ENCODE data around the gene PTPRE.
"Not testable (repeated sequence)": the region's sequence is repeated elsewhere in the genome, so short reads cannot be mapped to it uniquely, and the experiment has no call there.

The PTPRE gene

GRCh38 chr10:127977357-127978009, 70.6 kb downstream of the PTPRE start:
- no peak for DNase-seq (ENCODE audit: low read depth in 3 of 3, low spot score in 1 of 3)

- DNase-seq (ENCODE audit: low read depth in 3 of 3, low spot score in 1 of 3), result no peak
Observed at GRCh38 chr10:127978481-127978880, 71.6 kb downstream of the PTPRE start.

- DNase-seq (ENCODE audit: low read depth in 3 of 3, low spot score in 1 of 3), result no peak
Observed at GRCh38 chr10:127979045-127979444, 72.1 kb downstream of the PTPRE start.

DNA sequence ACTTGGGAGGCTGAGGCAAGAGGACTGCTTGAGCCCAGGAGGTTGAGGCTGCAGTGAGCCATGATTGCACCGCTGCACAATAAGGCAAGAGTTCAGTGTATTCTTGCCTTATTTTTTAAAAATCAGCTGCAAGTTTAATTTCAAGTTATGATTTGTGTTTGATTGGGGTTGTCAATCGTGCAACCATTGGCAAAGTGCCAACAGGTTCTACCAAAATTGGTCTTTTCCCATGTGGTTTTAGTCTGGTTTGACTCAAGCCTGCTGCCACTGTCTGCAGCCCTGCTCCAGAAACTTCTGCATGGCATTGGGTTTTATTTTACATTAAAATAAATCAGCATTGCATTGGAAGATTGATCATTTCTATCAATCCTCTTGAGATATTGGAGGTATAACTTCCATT, 72.7 kb downstream of the PTPRE start:
- no peak for DNase-seq (ENCODE audit: low read depth in 3 of 3, low spot score in 1 of 3)

DNA sequence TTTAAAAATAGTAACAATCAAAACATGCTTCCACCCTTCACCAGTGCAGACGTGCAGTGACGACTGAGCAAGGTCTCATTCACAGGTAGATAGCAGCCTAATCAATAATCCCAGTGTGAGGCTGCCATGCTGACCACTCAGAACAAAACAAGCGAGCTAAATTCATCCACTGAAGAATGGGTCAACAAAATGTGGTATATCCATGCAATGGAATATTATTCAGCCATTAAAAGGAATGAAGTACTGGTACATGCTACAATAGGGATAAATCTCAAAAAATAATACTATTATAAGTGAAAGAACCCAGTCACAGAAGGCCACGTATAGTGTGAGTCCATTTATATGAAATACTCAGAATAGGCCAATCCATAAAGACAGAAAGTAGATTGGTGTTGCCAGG, 74.0 kb downstream of the PTPRE start:
- no peak for DNase-seq (ENCODE audit: low read depth in 3 of 3, low spot score in 1 of 3)

DNA sequence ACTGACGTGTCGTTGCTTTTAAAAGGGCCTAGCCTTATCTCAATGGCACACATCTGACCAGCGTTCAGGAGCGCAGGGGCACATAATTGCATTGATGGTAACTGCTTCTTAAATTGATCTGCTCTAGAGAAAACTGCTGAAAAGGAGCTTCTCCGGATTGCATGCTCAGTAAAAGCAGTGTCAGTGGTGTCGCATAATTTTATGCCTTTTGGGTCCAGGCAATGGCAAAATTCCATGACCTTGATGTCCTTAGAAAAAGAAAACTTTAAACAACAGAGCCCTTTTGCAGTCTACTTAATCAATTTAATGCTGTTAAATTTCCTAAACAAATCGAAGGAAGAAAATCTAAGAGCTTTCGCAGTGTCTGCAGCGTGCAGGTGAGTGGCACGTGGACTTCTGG, 75.7 kb downstream of the PTPRE start:
- no peak for DNase-seq (ENCODE audit: low read depth in 3 of 3, low spot score in 1 of 3)

- no peak for DNase-seq (ENCODE audit: low read depth in 3 of 3, low spot score in 1 of 3)
Observed at GRCh38 chr10:127983344-127984100, 76.6 kb downstream of the PTPRE start.

- DNase-seq (ENCODE audit: low read depth in 3 of 3, low spot score in 1 of 3), result no peak
Observed at GRCh38 chr10:127984945-127985344, 78.0 kb downstream of the PTPRE start.

DNA sequence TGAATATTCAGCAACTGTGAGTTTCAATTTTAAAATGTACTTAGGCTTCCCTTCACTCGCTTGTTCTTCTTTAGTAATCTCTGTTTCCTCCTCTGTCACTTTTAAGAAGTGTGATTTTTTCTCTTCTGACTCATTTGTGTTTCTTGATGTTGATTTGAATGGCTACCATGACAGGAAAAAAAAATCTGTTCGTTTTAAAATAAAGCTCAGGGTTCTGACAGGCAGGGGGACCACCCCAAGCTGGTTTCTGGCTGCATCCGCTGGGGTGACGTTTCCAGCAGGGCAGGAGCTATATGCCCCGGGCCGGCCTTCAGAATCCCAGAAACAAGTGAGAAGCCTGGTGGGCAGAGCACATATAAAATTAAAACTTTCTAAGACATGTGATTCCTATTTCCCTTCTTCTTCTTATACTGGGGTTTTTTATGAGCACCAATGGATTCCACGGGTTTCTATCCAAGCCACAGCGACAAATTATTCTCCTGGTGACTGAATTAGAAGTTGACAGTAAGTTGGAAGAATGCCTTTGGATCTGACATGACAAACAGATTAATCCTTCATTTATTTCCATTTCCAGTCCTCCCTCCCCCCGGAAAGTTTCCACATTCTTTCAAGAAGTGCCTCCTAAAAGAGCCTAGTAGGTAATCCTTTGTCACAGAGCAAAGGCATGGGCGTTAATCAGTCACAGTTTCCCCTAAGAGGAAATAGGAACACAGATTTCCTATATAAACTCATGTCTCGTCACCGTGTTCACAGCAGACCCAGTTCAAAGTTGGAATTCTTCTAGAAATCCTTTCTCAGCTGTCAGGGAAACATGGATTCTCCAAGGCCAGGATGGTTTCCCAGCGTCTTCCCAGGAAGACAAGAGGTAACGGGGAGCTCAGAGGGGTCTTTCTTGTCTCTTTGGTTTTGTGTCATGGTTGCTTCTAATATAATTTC, 79.9 kb downstream of the PTPRE start:
- DNase-seq (ENCODE audit: low read depth in 3 of 3, low spot score in 1 of 3), result no peak

DNA sequence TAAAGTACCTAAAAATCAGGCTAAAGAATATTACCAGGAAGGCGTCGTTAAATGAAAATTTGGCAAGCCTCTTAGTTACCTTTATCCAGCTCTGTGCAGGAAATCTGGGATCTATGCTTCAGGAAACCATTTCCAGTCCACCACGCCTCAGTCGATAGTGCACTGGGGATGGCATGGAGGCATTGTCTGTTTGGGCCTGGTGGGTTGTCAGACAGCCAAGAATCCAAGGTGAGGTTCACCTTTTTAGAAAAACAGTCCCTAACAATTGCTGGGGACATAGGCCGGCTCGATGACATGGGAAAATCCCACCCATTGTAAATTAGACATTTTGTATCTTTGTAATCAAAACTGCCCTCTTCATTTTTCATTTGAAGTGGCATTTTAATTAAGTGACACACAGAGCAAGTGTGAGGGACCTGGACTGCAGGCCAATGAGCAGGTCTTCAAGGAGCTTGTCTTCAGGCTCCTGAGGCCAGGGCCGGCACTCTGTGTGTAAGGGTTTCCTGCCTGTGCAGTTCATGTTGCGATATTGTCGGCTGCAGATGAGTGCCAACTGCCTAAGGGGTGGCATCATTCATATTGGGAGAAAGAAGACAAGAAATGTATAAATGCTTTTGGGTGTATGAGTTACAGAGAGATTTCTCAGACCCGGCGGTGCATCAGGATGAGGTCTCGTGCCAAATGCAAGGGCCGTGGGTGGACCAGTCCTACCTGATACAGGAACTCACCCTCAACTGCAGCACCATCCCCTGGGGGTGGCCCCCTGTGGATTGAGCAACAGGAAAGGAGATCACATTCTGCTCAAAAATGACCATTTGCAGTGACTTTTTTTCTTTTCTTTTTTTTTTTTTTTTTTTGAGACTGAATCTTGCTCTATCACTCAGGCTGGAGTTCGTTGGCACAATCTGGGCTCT, 80.8 kb downstream of the PTPRE start:
- no peak for DNase-seq (ENCODE audit: low read depth in 3 of 3, low spot score in 1 of 3)

DNA sequence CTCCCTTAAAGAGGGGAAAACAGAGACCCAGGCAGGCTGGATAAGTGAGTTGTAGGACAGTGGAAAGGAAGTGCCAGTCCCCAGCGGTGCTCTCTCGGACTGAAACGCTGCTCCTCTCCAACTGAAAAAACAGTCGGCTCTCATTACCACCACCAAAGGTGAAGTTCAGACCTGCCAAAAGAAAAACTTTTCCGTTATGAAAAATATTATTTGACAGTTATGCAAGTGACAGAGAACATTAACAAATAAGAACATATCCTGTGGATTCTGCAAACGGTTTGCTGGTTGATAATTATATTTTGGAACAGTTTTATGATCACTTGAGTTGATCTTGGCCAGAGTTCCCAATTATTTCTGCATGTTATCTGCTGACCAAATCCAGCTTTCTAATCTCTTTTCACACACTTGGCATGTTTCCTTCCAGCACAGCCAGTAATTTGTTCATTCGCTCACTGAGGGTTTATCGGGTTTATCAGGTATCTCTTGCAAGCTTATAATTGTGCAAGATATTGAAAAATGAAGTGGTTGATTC, 82.6 kb downstream of the PTPRE start:
- DNase-seq (ENCODE audit: low read depth in 3 of 3, low spot score in 1 of 3), result no peak

DNA sequence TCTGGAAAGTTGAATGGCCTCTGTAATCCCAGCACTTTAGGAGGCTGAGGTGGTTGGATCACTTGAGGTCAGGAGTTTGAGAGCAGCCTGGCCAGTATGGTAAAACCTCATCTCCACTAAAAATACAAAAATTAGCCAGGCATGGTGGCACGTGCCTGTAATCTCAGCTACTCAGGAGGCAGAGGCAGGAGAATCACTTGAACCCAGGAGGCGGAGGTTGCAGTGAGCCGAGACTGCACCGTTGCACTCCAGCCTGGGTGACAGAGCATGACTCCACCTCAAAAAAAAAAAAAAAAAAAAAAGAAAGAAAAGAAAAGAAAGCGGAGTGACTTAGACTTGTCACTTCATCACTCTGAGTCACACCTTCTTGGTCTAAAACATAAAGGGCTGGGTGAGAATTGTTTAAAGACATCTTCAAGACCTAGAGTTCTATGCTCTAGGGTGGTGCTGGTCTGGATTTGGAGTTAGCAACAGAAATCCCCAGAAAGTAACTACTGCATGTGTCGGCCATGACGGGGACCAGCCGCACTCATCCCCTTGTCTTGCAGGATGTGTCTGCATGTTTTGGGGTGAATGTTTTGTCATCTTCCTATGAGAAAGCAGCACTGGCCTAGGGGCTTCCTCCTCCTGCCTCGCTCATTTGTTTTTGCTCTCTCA, 83.4 kb downstream of the PTPRE start:
- not testable (repeated sequence) for DNase-seq (ENCODE audit: low read depth in 3 of 3, low spot score in 1 of 3)

- DNase-seq (ENCODE audit: low read depth in 3 of 3, low spot score in 1 of 3), result no peak
Observed at GRCh38 chr10:127990846-127991542, 84.1 kb downstream of the PTPRE start.

- DNase-seq (ENCODE audit: low read depth in 3 of 3, low spot score in 1 of 3), result no peak
Observed at GRCh38 chr10:127991543-127992255, 84.8 kb downstream of the PTPRE start.

- no peak for DNase-seq (ENCODE audit: low read depth in 3 of 3, low spot score in 1 of 3)
Observed at GRCh38 chr10:127992376-127992775, 85.5 kb downstream of the PTPRE start.

GRCh38 chr10:127993056-127993690, 86.3 kb downstream of the PTPRE start:
- DNase-seq (ENCODE audit: low read depth in 3 of 3, low spot score in 1 of 3), result no peak

DNA sequence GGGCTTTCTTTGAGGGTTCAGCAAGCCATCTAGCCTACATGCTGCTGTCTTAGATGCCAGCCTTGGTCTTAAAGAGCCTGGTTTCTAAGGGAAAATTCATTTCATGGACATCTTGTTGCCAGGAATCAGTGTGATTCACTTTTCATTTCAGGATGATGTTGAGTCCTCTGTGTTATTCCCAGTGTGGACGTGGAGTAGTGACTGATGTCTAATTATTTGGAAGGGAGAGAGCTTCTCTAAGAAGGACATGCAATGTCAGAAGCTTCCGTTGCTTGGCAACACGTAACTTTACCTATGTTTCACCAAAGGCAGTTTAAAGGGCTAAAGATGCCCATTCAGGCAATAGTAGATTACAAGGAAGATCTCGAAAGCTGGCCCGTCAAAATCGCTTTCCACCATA, 89.0 kb downstream of the PTPRE start:
- DNase-seq (ENCODE audit: low read depth in 3 of 3, low spot score in 1 of 3), result no peak

- no peak for DNase-seq (ENCODE audit: low read depth in 3 of 3, low spot score in 1 of 3)
Observed at GRCh38 chr10:127996586-127996985, 89.7 kb downstream of the PTPRE start.
